ENCODE data around the gene WEE2.

WEE2 gene

GRCh38 chr7:141666071-141666470 lies 42.1 kb upstream of the WEE2 start:
- no peak for TF ChIP-seq CTCF (IDR thresholded peaks at IDR 0.05; ENCODE audit: borderline replicate concordance, insufficient read depth, low read depth, low read length)
- H3K4me3 ChIP-seq (ENCODE audit: low read depth, low read length): no peak overlapping the region

- H3K4me3 ChIP-seq (ENCODE audit: low read depth, low read length): no peak overlapping the region
- TF ChIP-seq CTCF (IDR thresholded peaks at IDR 0.05; ENCODE audit: borderline replicate concordance, insufficient read depth, low read depth, low read length): no peak
Measured at GRCh38 chr7:141668853-141669252, 39.3 kb upstream of the WEE2 start.

- H3K4me3 ChIP-seq (ENCODE audit: low read depth, low read length): no peak overlapping the region
- no peak for TF ChIP-seq CTCF (IDR thresholded peaks at IDR 0.05; ENCODE audit: borderline replicate concordance, insufficient read depth, low read depth, low read length)
Measured at GRCh38 chr7:141671705-141672496, 36.3 kb upstream of the WEE2 start.

GRCh38 chr7:141673346-141673745 lies 34.8 kb upstream of the WEE2 start:
- no peak for TF ChIP-seq CTCF (IDR thresholded peaks at IDR 0.05; ENCODE audit: borderline replicate concordance, insufficient read depth, low read depth, low read length)

GRCh38 chr7:141674171-141674671 lies 33.9 kb upstream of the WEE2 start:
- TF ChIP-seq CTCF (IDR thresholded peaks at IDR 0.05; ENCODE audit: borderline replicate concordance, insufficient read depth, low read depth, low read length): no peak
- no peak overlapping the region for H3K4me3 ChIP-seq (ENCODE audit: low read depth, low read length)

More at GRCh38 chr7:141673346-141673745, 34.8 kb upstream of the WEE2 start:
- H3K4me3 ChIP-seq (ENCODE audit: low read depth, low read length): no peak overlapping the region

- peak; percentile 37; the same call in 1 of the 2 replicates for TF ChIP-seq CTCF (IDR thresholded peaks at IDR 0.05; ENCODE audit: borderline replicate concordance, insufficient read depth, low read depth, low read length)
- no peak overlapping the region for H3K4me3 ChIP-seq (ENCODE audit: low read depth, low read length)
Measured at GRCh38 chr7:141674702-141675101, 33.5 kb upstream of the WEE2 start.

Data from GM12875 (cell line).